NCI-H2107 treated with DMSO at 0.1 percent for 48 hours (cell line): ENCODE measurements around the gene MAP3K10.
"Not testable (repeated sequence)": the region's sequence is repeated elsewhere in the genome, so short reads cannot be mapped to it uniquely, and the experiment has no call there.

Experiments used
- DNase-seq: peaks from one replicate; lab custom pipeline; 2025; ENCODE audit not compliant: unreplicated experiment; lab: John Stamatoyannopoulos, UW

MAP3K10 gene

DNA sequence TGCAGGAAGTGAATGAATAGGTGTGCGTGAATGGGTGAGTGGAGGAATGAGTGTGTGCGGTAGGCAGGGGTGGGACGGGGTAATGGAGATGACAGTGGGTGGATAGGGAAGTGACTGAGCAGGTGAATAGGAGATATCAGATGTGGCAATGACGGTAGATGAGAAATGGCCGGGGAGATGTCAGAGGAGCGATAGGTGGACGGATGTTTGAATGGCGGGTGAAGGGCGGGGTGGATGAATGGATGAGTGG, 25.5 kb downstream of the MAP3K10 start:
- DNase-seq: no peak

- peak; percentile 61 for DNase-seq
Observed at GRCh38 chr19:40217027-40217810, 26.0 kb downstream of the MAP3K10 start.

DNA sequence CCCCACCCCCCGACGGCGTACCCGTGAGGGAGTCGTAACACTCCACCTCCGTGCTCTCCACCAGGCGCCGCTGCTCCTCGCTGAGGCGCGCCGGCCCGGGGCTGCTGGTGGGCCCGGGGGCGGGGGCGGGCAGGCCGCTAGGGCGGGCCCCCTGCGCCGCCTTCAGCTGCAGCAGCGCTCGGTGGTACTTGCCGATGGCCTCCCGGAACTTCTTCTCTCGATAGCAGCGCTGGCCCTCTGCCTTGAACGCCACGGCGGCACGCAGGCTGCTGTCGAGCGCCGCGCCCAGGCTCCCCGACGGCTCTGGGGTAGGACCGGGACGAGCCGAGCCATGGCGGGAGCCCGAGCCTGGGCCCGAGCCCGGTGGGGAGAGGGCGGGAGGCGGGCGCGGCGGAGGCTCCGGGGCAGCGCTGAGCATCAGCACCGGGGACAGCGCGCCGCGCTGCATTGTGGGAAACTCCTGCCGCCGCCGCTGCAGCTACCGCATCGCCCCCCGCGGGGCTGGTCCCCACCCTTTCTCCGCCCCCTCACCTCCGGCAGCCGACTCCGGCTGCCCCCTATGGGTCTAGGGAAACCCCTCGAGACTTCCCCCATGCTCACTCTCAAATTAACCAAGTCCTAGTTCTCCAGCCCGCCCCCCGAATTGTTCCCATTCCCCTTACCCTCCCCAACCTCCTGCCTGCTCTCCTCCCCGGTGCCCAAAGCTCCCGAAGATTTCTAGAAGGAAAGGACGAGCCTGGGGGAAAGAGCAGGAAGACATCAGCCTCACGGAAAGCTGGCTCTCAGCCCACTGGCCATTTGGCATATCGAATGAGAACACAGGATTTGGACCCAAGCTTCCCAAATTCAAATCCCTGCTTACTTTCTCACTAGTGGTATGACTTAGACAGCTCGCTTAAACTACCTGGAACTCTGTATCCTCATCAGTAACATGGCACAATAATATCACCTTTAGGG, 27.0 kb downstream of the MAP3K10 start, which contains the start of gene TTC9B:
TTC9B (minus strand) TSS at position 451 of the 957 bp plus-strand sequence; CDS start at position 448, 3 bp downstream.
- no peak for DNase-seq

DNA sequence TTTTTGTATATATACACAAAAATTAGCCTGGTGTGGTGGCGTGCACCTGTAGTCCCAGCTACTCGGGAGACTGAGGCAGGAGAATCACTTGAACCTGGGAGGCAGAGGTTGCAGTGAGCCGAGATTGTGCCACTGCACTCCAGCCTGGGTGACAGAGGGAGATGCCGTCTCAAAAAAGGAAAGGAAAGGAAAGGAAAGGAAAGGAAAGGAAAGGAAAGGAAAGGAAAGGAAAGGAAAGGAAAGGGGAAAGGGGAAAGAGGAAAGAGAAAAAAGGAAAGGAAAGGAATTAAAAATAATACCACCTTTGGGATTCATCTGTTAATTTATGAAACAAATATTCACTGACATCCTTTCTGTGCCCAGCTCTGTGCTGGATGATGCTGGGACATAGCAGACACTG, 27.8 kb downstream of the MAP3K10 start:
- not testable (repeated sequence) for DNase-seq

GRCh38 chr19:40219721-40220276, 28.6 kb downstream of the MAP3K10 start:
- DNase-seq: no peak

GRCh38 chr19:40220674-40221073, 29.4 kb downstream of the MAP3K10 start:
- no peak for DNase-seq

GRCh38 chr19:40221858-40222619, 30.8 kb downstream of the MAP3K10 start:
- peak; percentile 74 for DNase-seq

DNA sequence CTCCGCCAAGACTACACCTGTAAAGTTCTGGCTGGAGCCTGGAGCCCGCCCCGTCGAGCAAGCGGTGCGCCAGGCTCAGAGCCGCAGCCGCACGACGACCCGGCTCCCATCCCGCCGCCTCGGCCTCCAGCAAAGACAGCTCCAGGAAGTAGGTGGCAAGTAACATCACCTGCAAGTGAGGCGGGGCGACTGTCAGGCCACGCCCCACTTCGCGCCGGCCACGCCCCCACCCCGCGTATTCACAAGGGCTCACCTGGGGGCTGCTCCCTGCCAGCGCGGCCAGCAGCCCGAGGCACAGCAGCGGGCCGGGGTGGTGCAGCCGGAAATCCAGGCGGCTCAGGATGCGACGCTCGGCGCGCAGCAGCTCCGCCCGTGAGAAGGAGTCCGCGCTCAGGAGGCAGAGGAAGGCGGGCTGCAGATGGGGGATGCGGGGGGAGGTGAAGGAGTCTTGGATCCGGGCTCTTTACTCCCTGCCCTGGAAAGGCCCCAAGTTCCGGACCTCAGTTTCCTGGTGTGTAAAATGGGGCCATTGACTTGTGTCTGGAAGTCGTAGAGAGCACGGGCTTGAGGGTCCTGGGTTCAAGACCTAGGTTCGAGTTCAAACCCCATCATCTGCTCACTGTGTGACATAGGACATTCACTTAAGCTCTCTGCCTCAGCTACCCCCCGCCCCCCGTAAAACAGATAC, 32.1 kb downstream of the MAP3K10 start:
- no peak for DNase-seq

DNA sequence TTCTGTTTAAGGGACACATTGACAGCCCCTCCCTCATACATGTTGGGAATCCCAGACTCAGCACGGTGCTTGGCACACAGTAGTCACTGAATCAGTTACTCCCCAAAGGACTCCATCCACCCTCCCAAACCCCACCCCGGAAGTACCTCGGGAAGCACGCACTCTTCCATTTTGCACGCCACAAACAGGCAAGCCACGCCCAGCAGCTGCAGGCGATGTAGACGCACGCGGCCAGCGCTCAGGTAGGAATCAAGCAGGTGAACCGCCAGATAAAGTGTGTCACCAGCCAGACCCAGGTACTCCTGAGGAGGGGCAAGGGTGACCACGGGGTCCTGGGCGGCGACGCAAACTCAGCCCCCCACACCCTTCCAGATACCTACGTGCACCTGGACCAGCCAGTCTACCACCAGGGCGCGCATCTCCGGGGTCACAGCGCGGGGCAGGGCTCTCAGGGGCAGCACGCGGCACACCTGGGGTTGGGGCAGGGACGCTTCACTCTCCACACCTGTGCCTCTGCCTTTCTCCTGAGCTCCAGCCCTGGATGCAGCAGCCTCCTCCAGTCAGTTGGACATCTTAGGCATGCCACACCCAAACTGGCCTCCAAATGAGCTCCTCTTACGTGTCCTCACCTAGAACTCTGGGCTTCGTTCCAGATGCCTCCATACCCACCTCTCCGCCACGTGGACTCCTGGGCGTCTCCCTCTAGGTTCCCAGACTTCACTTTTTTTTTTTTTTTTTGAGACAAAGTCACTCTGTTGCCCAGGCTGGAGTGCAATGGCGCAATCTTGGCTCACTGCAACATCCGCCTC, 33.3 kb downstream of the MAP3K10 start:
- no peak for DNase-seq

- DNase-seq: no peak
Observed at GRCh38 chr19:40225440-40226305, 34.4 kb downstream of the MAP3K10 start.

GRCh38 chr19:40228346-40228745, 37.1 kb downstream of the MAP3K10 start:
- no peak for DNase-seq

DNA sequence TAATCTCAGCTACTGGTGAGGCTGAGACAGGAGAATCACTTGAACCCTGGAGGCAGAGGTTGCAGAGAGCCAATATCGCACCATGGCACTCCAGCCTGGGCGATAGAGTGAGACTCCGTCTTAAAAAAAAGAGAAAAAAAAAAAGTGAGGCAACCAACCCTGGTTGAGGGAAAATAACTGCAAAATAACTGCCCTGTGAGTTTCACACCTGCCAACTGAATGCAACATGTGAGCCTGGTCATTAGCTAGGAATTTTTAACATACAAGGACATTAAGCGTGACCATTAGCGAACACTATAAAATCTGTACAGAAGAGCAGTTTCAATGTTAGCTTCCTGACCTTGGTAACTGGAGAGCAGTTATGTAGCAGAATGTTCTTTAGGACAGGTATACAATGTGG, 37.6 kb downstream of the MAP3K10 start:
- no peak for DNase-seq

DNA sequence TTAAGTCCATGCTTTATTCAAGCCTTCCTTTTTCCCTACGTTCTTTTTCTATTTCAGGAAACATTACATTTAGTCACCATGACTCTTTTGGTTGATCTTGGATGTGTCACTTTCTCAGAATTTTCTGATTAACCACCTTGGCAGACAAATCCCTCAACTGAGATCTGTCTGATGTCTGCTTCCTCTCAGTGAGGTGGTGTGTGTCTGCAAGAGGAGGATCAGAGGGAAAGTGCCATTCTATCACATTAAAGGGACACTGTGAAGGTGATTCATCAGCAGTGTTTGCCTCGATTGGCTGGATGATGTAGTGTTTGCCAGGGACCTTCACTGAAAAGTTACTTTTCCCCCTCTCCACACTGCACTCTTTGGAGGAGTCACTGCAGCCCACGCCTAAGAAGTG, 38.3 kb downstream of the MAP3K10 start:
- no peak for DNase-seq

DNA sequence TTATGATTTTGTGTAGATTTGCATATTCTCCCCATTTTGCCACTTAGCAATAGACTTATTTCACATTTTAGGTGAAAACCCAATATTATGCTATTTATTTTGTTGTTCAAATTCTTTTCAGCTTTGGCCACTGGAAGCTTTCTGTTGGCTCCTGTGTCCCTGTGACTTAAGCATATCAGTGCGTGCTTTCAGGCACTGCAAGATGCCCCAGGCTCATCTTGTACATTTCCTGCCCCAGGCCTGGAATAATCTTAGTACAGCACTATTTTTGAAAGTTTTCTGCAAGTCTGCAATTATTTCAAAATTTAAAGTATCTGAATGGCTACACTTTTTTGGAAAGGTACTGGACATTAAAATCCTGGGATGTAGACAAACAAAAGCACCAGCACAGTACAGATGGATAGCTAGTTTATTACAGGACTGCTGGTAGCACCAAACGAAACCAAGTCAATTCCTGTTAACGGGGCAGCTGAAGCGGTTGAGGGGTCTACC, 38.7 kb downstream of the MAP3K10 start:
- no peak for DNase-seq

GRCh38 chr19:40231057-40231456, 39.8 kb downstream of the MAP3K10 start:
- no peak for DNase-seq

- DNase-seq: no peak
Observed at GRCh38 chr19:40231544-40232424, 40.6 kb downstream of the MAP3K10 start.

GRCh38 chr19:40232479-40232878, 41.3 kb downstream of the MAP3K10 start:
- DNase-seq: no peak
